Activated CD8-positive, alpha-beta memory T cell treated with anti-CD3 and anti-CD28 coated beads, Interleukin-2, amount 10 ng/mL, durations not matched to agents 7 days and 5 days (primary cell): ENCODE data around the gene WDR31. TPM values are rescaled to one million over a fixed set of nuclear protein-coding genes. Genes with fewer than 3 reads are reported as not detected.

Experiments
- total RNA-seq, 2 experiments: library from RNA; stranded (reverse); gene quantifications; one replicate each; pipeline ENCODE4 v1.2.3, GENCODE V29; 2021

Gene WDR31
- total RNA-seq, 2 experiments from 2014 or later: 1.1 TPM

Other genes starting within 250 kb of the WDR31 start
- gene SLC31A2, start 189.3 kb downstream of the WDR31 start, total RNA-seq: 1 to 10 TPM; 2.9 to 4.2 TPM
- gene FKBP15, start 119.0 kb downstream of the WDR31 start, total RNA-seq: 10 to 100 TPM; 40.4 to 42.8 TPM
- 10 to 100 TPM in 1 of 2 experiments, 1 to 10 TPM in 1; 8.7 to 12.2 TPM for gene SLC31A1, start 118.7 kb downstream of the WDR31 start, total RNA-seq
- 10 to 100 TPM; 25.6 to 33.6 TPM for gene CDC26, start 64.7 kb downstream of the WDR31 start, total RNA-seq
- 10 to 100 TPM; 34.0 to 43.4 TPM for gene PRPF4, start 64.6 kb downstream of the WDR31 start, total RNA-seq
- not detected for gene RNF183, start 36.9 kb downstream of the WDR31 start, total RNA-seq
- 1 to 10 TPM; 6.0 to 7.2 TPM for gene BSPRY, start 9.3 kb upstream of the WDR31 start, total RNA-seq
- 10 to 100 TPM; 15.8 to 16.4 TPM for gene HDHD3, start 36.7 kb upstream of the WDR31 start, total RNA-seq
- 10 to 100 TPM; 27.5 to 29.0 TPM for gene ALAD, start 61.0 kb upstream of the WDR31 start, total RNA-seq
- 10 to 100 TPM; 55.0 to 72.7 TPM for gene POLE3, start 70.4 kb upstream of the WDR31 start, total RNA-seq
- under 1 TPM; 0.16 to 0.41 TPM for gene C9orf43, start 70.5 kb upstream of the WDR31 start, total RNA-seq
- gene RGS3, start 123.5 kb upstream of the WDR31 start, total RNA-seq: 10 to 100 TPM; 57.1 to 76.4 TPM